GM18951 (cell line): ENCODE results near the gene PADI2.

Source experiments
- POLR2A ChIP-seq: IDR thresholded peaks from 4 replicates; pipeline ENCODE4 v1.6.1; 2011; ENCODE audit warnings: mild to moderate bottlenecking; ENCODE audit not compliant: insufficient read length, insufficient read depth; ENCODE audit errors: extremely low read depth
- in situ Hi-C: fragments of 300-500 bp; cut with MboI; formaldehyde crosslinking; loops from one replicate; pipeline ENCODE4 v1.12.0; 2022; ENCODE audit warnings: low sequenced_read_pairs, mixed read lengths, inconsistent platforms; ENCODE audit not compliant: unreplicated experiment

The PADI2 gene

DNA sequence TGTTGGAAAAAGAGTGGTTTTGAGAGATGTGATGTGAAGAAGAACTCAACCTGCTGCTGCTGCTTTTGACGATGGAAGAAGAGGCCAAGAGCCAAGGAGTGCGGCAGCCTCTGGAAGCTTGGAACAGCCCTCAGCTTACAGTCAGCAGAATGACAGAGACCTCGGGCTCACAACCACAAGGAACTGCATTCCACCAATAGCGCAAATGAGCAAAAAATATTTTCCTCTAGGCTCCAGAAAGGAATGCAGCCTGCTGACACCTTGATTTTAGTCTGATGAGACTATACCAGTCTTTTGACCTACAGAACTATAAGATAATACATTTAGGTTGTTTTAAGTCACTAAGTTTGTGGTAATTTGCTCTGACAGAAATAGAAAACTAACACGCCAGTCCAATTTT lies 75.6 kb downstream of the PADI2 start:
- no peak for TF ChIP-seq POLR2A
- in situ Hi-C loops, result no loop called here

DNA sequence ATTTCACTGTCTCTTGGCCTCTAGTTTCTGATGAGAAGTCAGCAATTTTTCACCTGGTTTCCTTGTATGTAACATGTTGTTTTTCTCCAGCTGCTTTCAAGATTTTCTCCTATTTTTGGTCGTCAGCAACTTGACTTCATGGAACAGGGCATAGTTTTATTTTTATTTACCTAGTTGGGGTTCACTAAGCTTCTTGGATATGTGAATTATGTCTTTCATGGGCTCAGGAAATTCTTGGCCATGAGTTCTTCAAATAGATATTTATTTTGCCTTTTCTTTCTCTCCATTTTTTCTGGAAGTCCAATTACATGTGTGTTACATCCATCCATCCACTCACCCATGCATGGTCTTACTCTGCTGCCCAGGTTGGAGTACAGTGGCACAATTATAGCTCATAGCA lies 79.1 kb downstream of the PADI2 start:
- no peak for TF ChIP-seq POLR2A
- in situ Hi-C loops, result no loop called here

DNA sequence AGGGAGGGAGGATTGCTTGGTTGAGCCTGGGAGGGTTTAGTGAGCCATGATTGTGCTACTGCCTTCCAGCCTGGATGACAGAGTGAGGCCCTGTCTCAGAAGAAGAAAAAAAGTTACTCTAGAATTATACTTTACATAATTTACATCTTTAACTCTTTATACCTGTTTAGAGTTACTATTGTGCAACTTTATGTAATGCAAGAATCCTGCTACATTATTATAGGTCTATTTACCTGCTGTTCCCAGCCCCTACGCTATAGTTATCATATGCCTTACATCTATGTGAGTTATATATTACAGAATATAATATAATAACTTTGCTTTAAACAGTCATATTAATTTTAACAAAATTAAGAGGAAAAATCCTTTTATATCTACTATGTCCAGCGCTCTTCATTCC lies 79.7 kb downstream of the PADI2 start:
- no peak for TF ChIP-seq POLR2A
- in situ Hi-C loops, result no loop called here

DNA sequence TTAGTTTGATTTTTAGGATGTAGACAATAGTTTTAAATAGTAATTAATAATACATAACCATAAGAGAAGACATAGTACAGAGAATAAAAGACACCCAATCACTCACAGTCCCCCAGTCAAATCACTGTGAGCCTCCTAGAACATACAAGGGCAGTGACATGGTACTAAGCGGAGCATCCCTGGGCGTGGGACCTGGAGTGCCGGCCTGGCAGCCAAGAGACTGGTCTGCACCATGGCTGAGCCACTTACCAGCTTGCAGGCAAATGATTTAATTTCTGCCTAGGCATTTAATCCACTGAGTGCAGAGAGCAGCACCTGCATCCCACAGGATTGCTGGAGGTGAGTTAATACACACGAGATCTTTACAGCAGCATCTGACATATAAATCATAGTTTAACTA lies 85.8 kb downstream of the PADI2 start:
- TF ChIP-seq POLR2A, result no peak
- in situ Hi-C loops, result no loop called here

DNA sequence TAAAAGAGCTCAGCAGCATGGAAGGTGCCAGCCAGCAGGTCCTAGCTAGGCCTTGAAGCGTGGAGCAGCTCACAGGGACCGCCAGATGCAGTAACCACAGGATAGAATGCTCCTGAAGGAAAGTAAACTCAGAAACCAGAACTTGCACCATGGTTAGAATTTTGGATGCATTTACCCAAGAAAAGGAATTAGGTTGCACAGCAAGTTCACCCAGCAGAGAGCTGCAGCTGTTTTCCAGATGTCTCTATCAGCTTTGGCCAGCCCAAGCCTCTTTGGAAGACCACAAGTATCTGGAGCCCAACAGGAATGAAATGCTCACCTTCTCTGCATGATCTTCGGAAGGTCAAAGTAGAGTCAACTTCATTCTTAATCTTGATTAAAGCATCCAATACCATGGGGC lies 86.5 kb downstream of the PADI2 start:
- in situ Hi-C loops, result no loop called here

DNA sequence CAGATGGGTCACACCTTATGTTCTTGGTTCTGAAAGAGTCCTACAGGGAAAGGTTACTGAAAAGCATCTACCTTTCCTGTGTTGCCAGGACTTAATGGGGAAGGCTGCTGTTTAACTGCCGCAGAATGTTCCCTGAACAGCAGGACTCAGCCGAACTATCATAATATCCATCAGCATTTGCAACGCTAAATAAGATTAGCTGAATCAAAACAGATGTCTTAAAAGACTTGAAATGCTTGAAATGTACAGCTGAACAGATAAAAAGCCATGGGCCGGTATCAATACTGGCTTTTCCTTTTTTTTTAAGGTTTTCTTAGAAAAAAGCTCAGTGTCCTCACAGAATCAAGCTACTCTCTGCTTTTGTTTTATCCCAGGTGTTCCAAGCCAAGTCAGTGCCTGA lies 87.8 kb downstream of the PADI2 start:
- in situ Hi-C loops, result no loop called here
- TF ChIP-seq POLR2A, result no peak

More for the DNA sequence above, 86.5 kb downstream of the PADI2 start:
- TF ChIP-seq POLR2A, result no peak

DNA sequence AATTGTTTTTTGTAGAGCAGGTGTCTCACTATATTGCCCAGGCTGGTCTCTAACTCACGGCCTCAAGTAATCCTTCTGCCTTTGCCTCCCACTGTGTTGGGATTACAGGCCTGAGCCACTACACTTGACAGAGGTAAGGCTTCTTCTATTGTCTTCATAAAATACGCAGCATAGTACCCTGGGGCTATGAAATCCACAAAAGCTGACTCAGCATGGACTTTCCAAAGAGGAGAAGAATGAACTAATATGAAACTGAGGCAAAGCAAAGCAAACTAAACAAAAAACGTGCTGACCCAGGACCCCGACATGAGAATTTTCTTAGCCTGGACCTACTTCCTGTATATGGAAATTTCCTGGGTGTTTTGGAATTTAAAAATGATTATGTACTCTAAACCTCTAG lies 89.0 kb downstream of the PADI2 start:
- in situ Hi-C loops, result no loop called here
- TF ChIP-seq POLR2A, result no peak

DNA sequence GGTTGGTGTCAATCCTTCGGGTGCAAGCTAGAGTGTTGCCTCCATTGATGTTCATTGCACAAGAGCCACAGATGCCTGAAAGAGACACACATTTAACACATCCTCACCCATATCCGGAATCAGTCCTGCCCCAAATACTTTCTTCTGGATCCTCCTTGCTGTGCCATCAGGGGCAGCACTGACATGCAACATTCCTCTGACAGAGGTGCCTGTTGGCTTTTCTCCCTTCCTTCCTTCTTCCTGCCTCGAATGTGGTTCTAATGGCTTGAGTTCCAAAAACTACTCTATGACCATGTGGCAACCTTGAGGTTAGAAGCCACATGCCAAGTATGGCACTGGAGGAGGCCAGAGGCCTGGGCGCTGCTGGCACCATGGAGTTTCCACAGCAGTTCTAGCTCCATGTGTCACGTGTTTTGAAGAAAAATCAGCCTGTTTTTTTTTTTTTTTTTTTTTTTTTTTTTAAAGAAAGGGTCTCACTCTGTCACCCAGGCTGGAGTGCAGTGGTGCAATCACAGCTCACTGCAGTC lies 90.5 kb downstream of the PADI2 start:
- TF ChIP-seq POLR2A, result no peak
- in situ Hi-C loops, result no loop called here

DNA sequence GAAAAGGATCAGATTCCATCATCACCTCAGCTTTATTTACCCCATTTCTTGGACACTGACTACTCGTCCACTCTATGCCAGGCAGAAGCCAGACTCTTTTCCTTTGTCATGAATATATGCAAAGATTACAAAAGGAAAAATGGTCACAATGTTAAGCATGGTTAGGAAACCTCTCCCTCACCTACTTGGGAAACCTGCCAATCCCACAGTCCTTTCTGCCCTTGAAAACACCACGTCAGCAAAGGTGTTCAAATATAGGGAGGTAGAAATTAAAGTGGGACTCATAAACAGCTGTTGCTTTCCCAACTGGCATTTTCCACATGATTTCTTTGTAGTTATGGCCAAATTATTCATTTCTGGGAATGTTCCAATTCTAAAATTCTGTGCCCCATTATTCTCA lies 91.4 kb downstream of the PADI2 start:
- no peak for TF ChIP-seq POLR2A
- in situ Hi-C loops, result no loop called here

DNA sequence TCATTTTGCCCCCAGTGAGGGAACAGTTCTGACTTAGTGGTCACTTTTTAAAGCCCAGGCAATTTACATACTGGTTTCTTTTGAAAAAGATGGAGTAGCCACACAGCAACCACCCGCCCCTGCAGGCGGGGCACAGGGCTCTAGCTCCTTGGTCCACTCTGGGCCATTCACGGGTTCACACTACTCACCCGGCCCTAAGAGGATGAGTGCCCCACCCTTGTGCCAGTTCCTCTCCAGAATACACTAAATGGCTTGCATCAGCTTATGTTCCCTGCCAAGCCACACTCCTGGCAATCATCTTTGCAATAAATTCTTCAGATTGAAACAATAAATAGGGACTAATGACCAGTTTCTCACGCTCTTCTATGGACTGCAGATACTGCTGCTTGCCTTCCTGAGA lies 91.8 kb downstream of the PADI2 start:
- TF ChIP-seq POLR2A, result no peak
- in situ Hi-C loops, result no loop called here

DNA sequence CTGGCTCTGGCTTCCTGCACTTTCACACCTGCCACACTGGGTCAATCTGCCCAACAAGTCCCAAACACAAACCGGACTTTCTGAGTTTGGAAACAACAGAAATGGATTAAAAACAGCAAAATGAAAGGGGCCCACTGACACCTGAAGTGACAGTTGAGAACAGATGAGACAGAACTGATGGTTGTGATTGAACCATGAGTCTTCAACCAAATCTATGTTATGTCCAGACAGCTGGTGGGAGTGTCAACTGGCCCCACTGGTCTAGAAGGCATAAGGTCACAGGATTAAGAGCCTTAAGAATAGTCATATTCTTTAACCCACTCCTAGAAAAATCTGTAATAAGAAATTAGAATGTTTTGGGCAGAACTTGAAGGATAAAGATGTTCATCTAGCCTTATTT lies 94.5 kb downstream of the PADI2 start:
- TF ChIP-seq POLR2A, result no peak
- in situ Hi-C loops, result no loop called here

DNA sequence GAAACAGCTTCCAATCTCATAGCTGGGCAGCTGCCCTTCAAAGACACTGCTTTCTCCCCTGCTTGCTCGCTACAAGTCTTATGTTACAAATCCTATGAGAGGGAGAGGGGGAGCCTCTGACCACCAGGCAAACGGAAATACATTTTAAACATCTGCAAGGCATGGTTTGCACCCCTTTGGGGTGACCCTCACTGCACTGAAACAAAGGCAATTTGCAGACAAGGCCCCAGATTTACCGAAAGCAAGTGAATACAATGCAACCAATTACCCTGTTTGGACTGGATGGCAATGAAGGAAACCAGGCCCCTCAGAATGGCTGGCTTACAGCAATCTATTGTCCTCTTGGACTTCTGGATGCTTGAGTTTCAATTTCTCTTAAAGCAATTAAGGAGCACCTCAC lies 95.7 kb downstream of the PADI2 start:
- TF ChIP-seq POLR2A, result no peak
- in situ Hi-C loops, result no loop called here

DNA sequence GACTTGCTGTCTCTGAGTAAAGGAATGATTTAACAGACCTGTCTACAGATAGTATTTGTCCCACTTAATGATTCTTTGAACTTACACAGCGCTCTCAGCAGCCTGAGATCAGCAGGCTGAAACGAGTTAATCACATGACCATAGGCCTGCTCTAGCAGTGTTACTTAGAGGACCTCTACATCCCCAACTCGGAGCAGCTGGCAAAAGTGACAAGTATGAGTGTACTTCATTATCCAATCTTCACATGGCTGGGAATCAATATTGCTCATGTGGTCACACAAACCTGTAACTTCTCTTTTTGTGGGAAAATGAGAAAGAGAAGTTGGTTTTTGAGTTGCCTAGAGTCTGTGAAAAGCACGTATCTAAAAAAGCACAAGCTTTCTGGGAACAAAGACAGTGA lies 96.1 kb downstream of the PADI2 start:
- TF ChIP-seq POLR2A, result no peak
- in situ Hi-C loops, result no loop called here

DNA sequence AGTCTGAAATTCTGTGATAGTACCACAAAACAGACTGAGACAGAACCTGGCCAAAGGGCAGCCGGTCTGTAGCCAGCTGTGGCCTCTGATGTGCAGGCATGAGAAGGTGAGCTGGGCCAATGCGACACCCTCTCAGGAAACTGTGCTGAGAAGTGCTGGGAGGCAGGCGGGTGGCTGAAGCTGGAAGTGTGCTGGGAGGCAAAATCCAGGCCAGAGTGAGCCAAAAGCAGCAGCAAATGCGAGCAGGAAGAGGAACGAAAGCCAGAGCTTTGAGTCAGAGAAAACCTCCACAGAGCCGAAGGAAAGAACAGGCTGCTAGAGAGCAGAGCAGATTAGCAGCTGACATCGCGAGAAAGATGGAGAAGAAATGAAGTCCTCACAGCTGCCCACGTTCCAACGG lies 97.4 kb downstream of the PADI2 start:
- in situ Hi-C loops, result no loop called here
- TF ChIP-seq POLR2A, result no peak

DNA sequence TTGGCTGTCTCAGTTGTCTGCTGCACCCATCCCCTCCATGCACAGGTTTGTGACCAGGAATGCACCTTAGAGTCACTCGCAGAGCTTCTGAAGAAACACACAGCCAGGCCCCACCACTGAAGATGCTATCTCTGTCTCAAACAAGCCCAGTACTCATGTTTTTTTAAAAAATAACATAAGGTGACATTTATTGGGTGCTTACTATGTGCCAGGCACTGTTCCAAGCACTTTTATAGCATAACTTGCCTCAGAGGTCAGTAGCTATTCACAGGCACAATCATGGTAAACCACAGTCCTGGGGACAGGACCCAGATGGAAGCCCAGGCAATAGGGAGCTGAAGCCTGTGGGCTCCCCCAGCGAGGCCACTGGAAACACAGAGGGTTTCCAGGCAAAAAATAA lies 98.7 kb downstream of the PADI2 start:
- in situ Hi-C loops, result no loop called here
- TF ChIP-seq POLR2A, result no peak
